SU-DHL-6 (cell line): Measurements from ENCODE around the gene PHTF2.

Experiments
- EZH2phosphoT487 ChIP-seq: fragments of 200-600 bp; sonication (generic), shearing (Covaris generic); conservative IDR thresholded peaks from 2 replicates; pipeline ENCODE4 v1.6.1; 2018; ENCODE audit warnings: mild to moderate bottlenecking, antibody characterized with exemption, low read length, moderate library complexity, mixed read lengths
- TF ChIP-seq, protein P1 (sequence below): fragments of 200-600 bp; sonication (generic); IDR thresholded peaks from one replicate; pipeline ENCODE4 v1.5.1; 2017; ENCODE audit warnings: antibody characterized with exemption, mild to moderate bottlenecking, low read length, moderate library complexity; ENCODE audit not compliant: insufficient read depth, poor library complexity, severe bottlenecking

DNA sequence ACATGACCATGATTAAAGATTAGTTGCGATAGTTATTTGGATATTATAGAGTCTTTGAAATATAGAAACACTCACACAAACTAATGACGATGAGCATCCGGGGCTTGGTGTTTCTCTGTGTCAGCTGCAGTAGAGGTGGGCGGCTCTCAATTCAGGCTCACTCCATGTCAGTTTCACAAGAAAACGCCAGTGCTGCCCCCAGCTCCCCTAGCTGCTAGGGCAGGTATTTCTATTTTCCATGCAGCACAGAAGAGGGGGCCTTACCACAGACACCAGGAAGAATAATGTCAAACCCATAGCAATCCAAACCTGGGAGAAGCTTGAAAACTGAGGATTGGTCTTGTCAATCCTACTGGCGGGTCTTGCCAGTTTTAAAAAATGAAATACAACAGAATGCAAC, 197.1 kb downstream of the PHTF2 start:
- TF ChIP-seq, protein P1, sequence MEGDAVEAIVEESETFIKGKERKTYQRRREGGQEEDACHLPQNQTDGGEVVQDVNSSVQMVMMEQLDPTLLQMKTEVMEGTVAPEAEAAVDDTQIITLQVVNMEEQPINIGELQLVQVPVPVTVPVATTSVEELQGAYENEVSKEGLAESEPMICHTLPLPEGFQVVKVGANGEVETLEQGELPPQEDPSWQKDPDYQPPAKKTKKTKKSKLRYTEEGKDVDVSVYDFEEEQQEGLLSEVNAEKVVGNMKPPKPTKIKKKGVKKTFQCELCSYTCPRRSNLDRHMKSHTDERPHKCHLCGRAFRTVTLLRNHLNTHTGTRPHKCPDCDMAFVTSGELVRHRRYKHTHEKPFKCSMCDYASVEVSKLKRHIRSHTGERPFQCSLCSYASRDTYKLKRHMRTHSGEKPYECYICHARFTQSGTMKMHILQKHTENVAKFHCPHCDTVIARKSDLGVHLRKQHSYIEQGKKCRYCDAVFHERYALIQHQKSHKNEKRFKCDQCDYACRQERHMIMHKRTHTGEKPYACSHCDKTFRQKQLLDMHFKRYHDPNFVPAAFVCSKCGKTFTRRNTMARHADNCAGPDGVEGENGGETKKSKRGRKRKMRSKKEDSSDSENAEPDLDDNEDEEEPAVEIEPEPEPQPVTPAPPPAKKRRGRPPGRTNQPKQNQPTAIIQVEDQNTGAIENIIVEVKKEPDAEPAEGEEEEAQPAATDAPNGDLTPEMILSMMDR = no peak
- no peak for TF ChIP-seq EZH2phosphoT487
